Stimulated activated naive CD4-positive, alpha-beta T cell treated with Interleukin-2 at 50 U/mL for 16 hours (primary cell): ENCODE results near the gene TFPI2.

Source experiments
- DNase-seq: peaks from one replicate; lab custom pipeline; 2025; lab: John Stamatoyannopoulos, UW

The TFPI2 gene

DNA sequence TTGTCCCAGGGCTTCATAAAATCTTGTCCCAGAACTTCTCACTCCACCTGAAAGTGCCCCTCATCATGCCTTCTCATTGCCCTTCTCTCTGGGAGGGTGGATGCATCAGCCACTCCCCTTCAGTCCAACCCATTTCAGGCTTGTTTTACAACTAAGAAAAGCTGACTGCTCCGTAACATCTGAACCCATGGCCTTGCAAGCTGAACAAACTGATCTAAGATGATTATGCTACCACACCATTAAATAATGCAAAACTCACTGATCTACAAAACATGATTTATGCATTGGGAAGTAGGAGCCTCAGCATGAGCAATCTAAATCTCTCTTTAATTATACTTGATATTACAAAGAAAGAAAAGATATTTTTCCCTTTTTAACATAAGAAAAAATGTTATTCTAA, 34.8 kb downstream of the TFPI2 start:
- no peak for DNase-seq

DNA sequence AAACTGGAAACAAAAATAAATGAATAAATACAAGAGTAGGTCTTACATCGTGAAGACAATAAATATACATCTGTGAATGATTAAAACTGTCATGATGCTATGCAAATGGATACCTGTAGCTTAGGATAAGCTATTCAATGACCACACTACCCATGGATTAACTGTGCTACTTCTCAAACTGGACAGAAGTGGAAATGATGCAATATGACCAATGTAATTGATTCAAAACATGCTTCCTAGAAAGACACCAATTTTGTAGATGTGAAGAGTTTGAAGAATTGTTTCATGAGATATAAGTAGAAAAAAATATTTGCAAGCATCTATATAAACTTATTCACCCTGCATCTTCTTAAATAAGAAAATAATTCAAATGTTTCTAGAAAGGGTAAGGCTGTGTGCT, 36.1 kb downstream of the TFPI2 start:
- no peak for DNase-seq

DNA sequence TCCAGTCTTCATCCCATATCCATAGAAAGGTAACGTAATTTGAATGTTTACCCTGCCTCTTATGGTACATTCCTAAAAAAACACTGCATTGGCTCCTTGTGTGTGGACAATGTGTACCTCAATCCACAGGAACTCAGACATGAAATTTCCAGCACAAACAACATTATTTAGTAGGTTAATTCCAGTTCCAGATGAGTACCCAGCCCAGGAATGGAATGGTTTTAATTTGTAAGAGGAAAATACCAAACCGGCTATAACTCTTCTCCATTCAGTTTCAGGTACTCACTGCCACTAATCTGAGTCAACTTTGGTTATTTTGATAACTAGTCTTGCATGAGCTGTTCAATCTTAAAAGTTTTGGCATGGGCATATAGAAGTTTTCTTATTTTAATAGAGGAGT, 39.0 kb downstream of the TFPI2 start:
- no peak for DNase-seq

DNA sequence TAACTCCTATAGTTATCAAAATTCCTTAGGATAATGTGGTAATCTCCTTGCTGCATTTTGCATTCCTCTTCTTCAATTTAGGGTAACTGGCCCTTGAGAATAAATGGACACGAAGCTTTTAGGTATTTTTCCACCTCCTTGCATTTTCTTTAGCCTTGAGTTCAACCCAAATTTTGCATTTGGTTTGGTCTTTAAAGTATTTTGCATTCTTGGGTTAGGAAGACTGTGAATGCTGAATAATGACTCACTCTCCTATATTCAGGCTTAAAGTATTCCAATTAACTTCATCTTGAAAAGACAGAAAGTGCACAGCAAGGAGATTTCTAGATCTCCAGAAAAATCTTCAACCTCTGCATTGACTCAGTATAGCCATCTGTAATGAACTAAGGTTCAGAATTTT, 47.3 kb downstream of the TFPI2 start:
- no peak for DNase-seq

DNA sequence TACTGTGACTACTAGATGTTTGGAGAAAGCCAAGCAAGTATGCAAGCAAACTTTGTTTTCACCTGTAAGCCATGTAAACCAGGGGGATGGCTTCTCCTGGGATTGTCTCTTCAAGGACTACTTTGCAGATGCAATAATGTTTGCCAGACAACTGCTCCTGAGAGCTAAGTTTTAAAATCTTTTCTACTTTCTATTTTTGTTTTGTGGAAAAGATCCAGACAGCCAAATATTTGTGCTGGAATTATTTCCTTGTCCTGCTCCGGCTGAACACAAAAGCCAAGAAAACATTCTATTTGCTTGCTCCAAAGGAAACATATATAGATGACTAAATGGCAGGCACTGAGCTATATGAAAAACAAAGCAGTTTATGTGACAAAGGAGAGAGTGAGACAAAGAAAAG, 51.6 kb downstream of the TFPI2 start:
- DNase-seq, result no peak

DNA sequence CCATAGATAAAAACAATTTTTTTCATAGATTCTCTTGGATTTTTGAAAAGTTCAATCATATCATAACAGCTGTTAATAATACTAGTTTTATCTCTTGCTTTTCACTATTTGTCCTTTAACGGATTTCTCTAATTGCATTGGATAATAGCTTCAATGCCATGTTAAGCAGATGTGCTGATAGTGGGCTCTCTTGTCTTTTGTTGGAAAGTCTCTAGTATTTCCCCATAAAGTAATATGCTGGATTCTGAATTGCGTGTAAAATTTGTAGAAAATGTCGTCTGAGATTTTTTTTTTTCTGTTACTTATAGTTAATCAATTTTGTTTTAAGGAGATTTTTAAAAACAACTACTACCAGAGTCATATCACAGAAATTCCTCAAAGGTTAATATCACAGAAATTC, 53.3 kb downstream of the TFPI2 start:
- no peak for DNase-seq

DNA sequence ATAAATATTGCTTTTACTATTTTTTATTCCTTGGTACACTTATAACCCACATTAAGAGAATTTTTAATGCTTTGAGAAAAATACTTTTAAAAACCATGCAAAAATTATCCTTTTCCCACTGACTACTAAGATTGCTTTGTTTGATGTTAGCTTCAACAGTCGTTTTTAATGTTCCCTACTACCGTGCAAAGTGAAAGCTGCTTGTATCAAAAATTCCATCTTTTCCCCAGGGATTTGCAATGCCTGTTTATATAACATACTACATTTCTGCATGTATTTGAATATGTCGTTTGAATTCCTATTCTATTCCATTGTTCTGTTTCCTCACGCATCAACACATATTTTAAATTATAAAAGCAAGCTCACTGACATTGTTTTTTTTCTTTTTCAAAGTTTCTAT, 54.4 kb downstream of the TFPI2 start:
- no peak for DNase-seq

DNA sequence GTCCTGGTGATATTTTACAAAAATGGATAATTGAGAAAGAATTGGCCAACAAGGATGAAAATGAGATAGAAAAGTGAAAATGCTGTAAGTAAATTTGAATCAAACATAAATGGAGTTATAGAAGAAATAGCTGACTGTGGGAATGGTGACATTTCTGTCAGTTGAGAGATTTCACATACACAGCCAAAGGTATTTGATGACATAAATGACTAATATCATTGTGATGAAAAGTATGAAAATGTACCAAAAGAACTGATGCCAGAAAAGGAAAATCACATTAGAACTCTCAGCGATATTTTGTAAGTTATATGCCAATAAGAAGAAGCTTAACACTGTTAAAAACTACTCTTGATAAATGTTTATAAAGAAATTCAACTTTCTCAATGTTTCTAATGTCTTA, 54.9 kb downstream of the TFPI2 start:
- DNase-seq, result no peak
